IMR-90 (cell line): ENCODE results near the gene CST2. TPM values are rescaled to one million over a fixed set of nuclear protein-coding genes. Genes with fewer than 3 reads are reported as not detected.
"Not testable (repeated sequence)": the region's sequence is repeated elsewhere in the genome, so short reads cannot be mapped to it uniquely, and the experiment has no call there.

Experiments
- ATAC-seq: fragments of 200-7000 bp; cut with Tn5 transposase; 2 replicates; pipeline ENCODE4 v1.9.1; 2020; ENCODE audit warnings: low read depth, mild to moderate bottlenecking, moderate library complexity
- BruUV-seq: library from RNA; stranded (reverse); fragments of 400-500 nt; replicated peaks from 2 replicates; lab custom pipeline; 2021; lab: Mats Ljungman, UMichigan
- CTCF ChIA-PET: fragments of 300-600 bp; formaldehyde crosslinking; extraction: SDS; loops from one replicate; lab custom pipeline; 2021; ENCODE audit warnings: antibody characterized with exemption; lab: Yijun Ruan, JAX
- POLR2A ChIA-PET: fragments of 300-600 bp; sonication (Branson Sonifier 250); formaldehyde crosslinking; loops from one replicate; lab custom pipeline; 2022; ENCODE audit warnings: antibody characterized with exemption; ENCODE audit not compliant: unreplicated experiment; lab: Charles Lee
- DNase-seq: peaks from one replicate; pipeline ENCODE4 v3.0.0; 2013
- H2AFZ ChIP-seq: replicated peaks from 2 replicates; pipeline ENCODE3; 2013; ENCODE audit warnings: low read length, mild to moderate bottlenecking; ENCODE audit not compliant: poor library complexity
- H2AK5ac ChIP-seq: 2 replicates; pipeline ENCODE4 v1.6.1; 2013; ENCODE audit warnings: low read depth, low read length, inconsistent platforms
- H2AK9ac ChIP-seq: replicated peaks from 2 replicates; pipeline ENCODE3; 2013; ENCODE audit warnings: mild to moderate bottlenecking, low read depth, low read length, moderate library complexity; ENCODE audit not compliant: poor library complexity
- H2BK120ac ChIP-seq: 2 replicates; pipeline ENCODE4 v1.6.1; 2013; ENCODE audit warnings: low read depth, low read length, inconsistent platforms
- H2BK15ac ChIP-seq: 3 replicates; pipeline ENCODE4 v1.6.1; 2013; ENCODE audit warnings: low read depth, low read length, inconsistent platforms
- H2BK20ac ChIP-seq: 2 replicates; pipeline ENCODE4 v1.6.1; 2013; ENCODE audit warnings: low read depth, mild to moderate bottlenecking, inconsistent platforms, low read length, moderate library complexity
- H2BK5ac ChIP-seq: 2 replicates; pipeline ENCODE4 v1.6.1; 2013; ENCODE audit warnings: mild to moderate bottlenecking, low read depth, low read length, inconsistent platforms; ENCODE audit not compliant: poor library complexity, severe bottlenecking
- H3K14ac ChIP-seq: replicated peaks from 2 replicates; pipeline ENCODE4 v1.6.1; 2013; ENCODE audit warnings: low read depth, low read length, inconsistent platforms
- H3K18ac ChIP-seq: 2 replicates; pipeline ENCODE4 v1.6.1; 2013; ENCODE audit warnings: low read depth, low read length, control low read depth
- H3K23ac ChIP-seq: 2 replicates; pipeline ENCODE4 v1.6.1; 2013; ENCODE audit warnings: low read depth, low read length, inconsistent platforms
- H3K27ac ChIP-seq: 2 replicates; pipeline ENCODE4 v1.5.1; 2013; ENCODE audit warnings: mild to moderate bottlenecking, control low read depth, low read length; ENCODE audit not compliant: insufficient read depth
- H3K27me3 ChIP-seq: 2 replicates; pipeline ENCODE4 v1.6.1; 2013; ENCODE audit warnings: low read length; ENCODE audit not compliant: control insufficient read depth, insufficient read depth
- H3K36me3 ChIP-seq: 2 replicates; pipeline ENCODE4 v1.6.1; 2013; ENCODE audit warnings: low read length, mixed read lengths; ENCODE audit not compliant: control insufficient read depth, insufficient read depth
- H3K4ac ChIP-seq: 2 replicates; pipeline ENCODE4 v1.6.1; 2013; ENCODE audit warnings: low read depth, low read length, inconsistent platforms
- H3K4me1 ChIP-seq: 2 replicates; pipeline ENCODE4 v1.6.1; 2013; ENCODE audit warnings: low read length, mixed read lengths; ENCODE audit not compliant: control insufficient read depth, insufficient read depth
- H3K4me2 ChIP-seq: 2 replicates; pipeline ENCODE4 v1.6.1; 2013; ENCODE audit warnings: low read depth, mild to moderate bottlenecking, control low read depth, low read length, moderate library complexity
- H3K4me3 ChIP-seq: 2 replicates; pipeline ENCODE4 v1.5.1; 2013; ENCODE audit warnings: low read depth, mild to moderate bottlenecking, control low read depth, low read length, moderate library complexity; ENCODE audit not compliant: insufficient read depth
- H3K56ac ChIP-seq: 2 replicates; pipeline ENCODE4 v1.6.1; 2013; ENCODE audit warnings: low read length, inconsistent platforms; ENCODE audit not compliant: insufficient read depth; ENCODE audit errors: extremely low read depth
- H3K79me1 ChIP-seq, 2 experiments: 2 replicates each; pipeline ENCODE4 v1.6.1; 2013; ENCODE audit warnings: low read length in 2 of 2, inconsistent platforms in 1 of 2, low read depth in 1 of 2
- H3K9ac ChIP-seq: 2 replicates; pipeline ENCODE4 v1.6.1; 2013; ENCODE audit warnings: low read depth, low read length, control low read depth
- H3K9me1 ChIP-seq: 2 replicates; pipeline ENCODE4 v1.6.1; 2013; ENCODE audit warnings: low read length, inconsistent platforms; ENCODE audit not compliant: insufficient read depth
- H3K9me3 ChIP-seq: 2 replicates; pipeline ENCODE4 v1.6.1; 2013; ENCODE audit warnings: low read length; ENCODE audit not compliant: control insufficient read depth, insufficient read depth
- H4K20me1 ChIP-seq: 2 replicates; pipeline ENCODE4 v1.6.1; 2013; ENCODE audit warnings: low read length, inconsistent platforms; ENCODE audit not compliant: insufficient read depth
- H4K5ac ChIP-seq: 2 replicates; pipeline ENCODE4 v1.6.1; 2013; ENCODE audit warnings: mild to moderate bottlenecking, low read depth, low read length, control low read depth
- H4K8ac ChIP-seq, 2 experiments: 2 replicates each; pipeline ENCODE4 v1.6.1; 2013; ENCODE audit warnings: low read depth in 2 of 2, low read length in 2 of 2, control low read depth in 1 of 2, inconsistent platforms in 1 of 2
- H4K91ac ChIP-seq: 2 replicates; pipeline ENCODE4 v1.6.1; 2013; ENCODE audit warnings: low read depth, low read length, inconsistent platforms; ENCODE audit not compliant: insufficient read depth
- WGBS, 2 experiments: methylation state at CpG; one replicate each; pipeline versions ENCODE4 v1.1.5 to v1.1.7; 2013; ENCODE audit warnings: missing lambda C conversion rate in 2 of 2; ENCODE audit not compliant: insufficient read length in 1 of 2; ENCODE audit errors: extremely low coverage in 2 of 2; 5-methylcytosine and 5-hydroxymethylcytosine counted together
- dilution Hi-C: fragments of 300-500 bp; cut with HindIII; formaldehyde crosslinking; loops from one replicate; pipeline ENCODE4 v1.14.3; 2018; ENCODE audit warnings: low sequenced_read_pairs; ENCODE audit not compliant: unreplicated experiment
- in situ Hi-C: fragments of 300-500 bp; cut with MboI; formaldehyde crosslinking; loops from 3 replicates; pipeline ENCODE4 v1.14.3; 2019; ENCODE audit warnings: low sequenced_read_pairs, inconsistent platforms, mixed read lengths
- intact Hi-C: fragments of 100-400 bp; cut with micrococcal nuclease; formaldehyde crosslinking; loops from 2 replicates; pipeline ENCODE4 v1.10.0; 2022
- polyA plus RNA-seq, 3 experiments: library from polyadenylated mRNA; depleted of rRNA; stranded (reverse); fragments of >200 nt; gene quantifications; 2 replicates each; pipeline ENCODE4 v1.2.3, GENCODE V29; 2012; ENCODE audit warnings: low replicate concordance in 1 of 3
- total RNA-seq: library from RNA; depleted of rRNA; stranded (reverse); fragments of >200 nt; gene quantifications from 2 replicates; pipeline ENCODE4 v1.2.3, GENCODE V29; 2012

The CST2 gene
- total and polyA plus RNA-seq, 2 of the 4 experiments (the other 2 are of a cell fraction) = not detected

DNA sequence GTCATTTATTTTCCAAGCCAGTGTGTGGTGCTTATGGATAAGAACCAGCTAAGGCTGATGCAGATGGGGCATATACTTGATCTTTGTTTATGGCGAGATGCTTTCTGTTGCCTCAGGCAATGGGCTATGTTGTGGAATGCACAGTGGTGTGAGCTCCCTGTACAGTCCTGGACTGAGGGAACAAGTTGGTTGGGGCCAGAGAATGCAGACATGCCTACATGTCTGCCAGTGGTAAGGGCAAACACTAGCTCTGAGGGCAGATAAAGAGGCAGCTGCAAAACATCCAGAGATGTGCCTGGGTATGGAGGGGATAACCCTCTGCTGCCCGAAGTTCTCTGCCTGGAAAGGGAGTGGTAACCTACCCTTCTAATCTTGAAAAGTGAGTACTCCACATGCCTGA, 16.2 kb downstream of the CST2 start:
- ATAC-seq, H2BK15ac ChIP-seq, H3K4me1 ChIP-seq, H3K79me1 ChIP-seq, H3K18ac ChIP-seq, H4K5ac ChIP-seq, POLR2A ChIA-PET, dilution Hi-C loops, BruUV-seq, H3K4ac ChIP-seq, H3K36me3 ChIP-seq, DNase-seq, H2BK20ac ChIP-seq, H3K4me2 ChIP-seq, H3K27ac ChIP-seq, intact Hi-C loops, H2AFZ ChIP-seq, H2BK120ac ChIP-seq, H3K9me1 ChIP-seq, H3K9me3 ChIP-seq, H3K27me3 ChIP-seq, H2AK5ac ChIP-seq, H3K14ac ChIP-seq, H4K91ac ChIP-seq, H2BK5ac ChIP-seq, in situ Hi-C loops, H3K56ac ChIP-seq, H3K23ac ChIP-seq, H3K4me3 ChIP-seq, H4K8ac ChIP-seq, CTCF ChIA-PET, H2AK9ac ChIP-seq, H3K9ac ChIP-seq, H4K20me1 ChIP-seq: not testable (repeated sequence)
- WGBS, 2 experiments = 44% methylated on average over 1 of the region's 2 CpGs; no CpG with 5 or more reads in 1 of the 2 experiments
